Prostate gland (tissue), 2 donors: ENCODE data around the gene NKX1-2.

Experiments
- POLR2A ChIP-seq: fragments of 450-650 bp; IDR thresholded peaks from one replicate; pipeline ENCODE4 v1.6.1; 2016; ENCODE audit warnings: antibody characterized with exemption, mild to moderate bottlenecking
- TF ChIP-seq, protein P1 (sequence below), 4 experiments: fragments of 200-600 bp in 2 of 4; fragments of 450-650 bp in 2 of 4; sonication (generic) in 2 of 4; IDR thresholded peaks; 1 replicate in 3 of 4; 2 replicates in 1 of 4; pipeline ENCODE4 v1.5.1; 2016 to 2019; ENCODE audit warnings: antibody characterized with exemption in 4 of 4, mild to moderate bottlenecking in 2 of 4, moderate library complexity in 2 of 4

DNA sequence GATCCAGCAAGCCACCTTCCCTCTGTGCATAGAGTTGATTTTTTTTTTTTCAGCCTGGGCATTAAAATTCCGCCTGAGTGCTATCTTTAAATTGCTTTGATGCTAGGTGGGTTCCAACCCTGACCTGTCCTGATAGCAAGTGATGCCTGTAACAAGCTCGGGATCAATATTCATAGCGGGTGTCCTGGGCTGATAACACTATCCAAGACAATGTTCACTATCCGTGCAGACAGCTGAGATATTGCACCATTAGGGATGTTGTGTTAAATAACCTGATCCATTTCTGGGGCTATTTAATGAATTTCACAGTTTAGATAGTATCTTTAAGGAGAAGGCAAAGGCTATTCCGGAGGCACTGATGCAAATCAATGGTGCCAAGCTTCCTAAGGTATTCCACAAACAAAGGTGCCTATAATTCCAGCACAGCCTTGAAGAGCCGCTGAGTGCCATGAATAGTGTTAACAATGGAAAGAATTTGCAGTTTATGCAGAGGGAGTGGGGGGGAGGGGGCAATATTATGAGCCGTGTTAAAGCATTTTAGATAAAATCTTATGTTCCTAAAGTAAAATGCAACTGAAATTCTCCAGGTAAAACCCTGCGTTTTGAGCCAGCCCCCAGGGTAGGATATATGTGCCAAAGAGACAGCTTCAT lies 4.2 kb upstream of the NKX1-2 start:
- TF ChIP-seq POLR2A: no peak
- TF ChIP-seq, protein P1, sequence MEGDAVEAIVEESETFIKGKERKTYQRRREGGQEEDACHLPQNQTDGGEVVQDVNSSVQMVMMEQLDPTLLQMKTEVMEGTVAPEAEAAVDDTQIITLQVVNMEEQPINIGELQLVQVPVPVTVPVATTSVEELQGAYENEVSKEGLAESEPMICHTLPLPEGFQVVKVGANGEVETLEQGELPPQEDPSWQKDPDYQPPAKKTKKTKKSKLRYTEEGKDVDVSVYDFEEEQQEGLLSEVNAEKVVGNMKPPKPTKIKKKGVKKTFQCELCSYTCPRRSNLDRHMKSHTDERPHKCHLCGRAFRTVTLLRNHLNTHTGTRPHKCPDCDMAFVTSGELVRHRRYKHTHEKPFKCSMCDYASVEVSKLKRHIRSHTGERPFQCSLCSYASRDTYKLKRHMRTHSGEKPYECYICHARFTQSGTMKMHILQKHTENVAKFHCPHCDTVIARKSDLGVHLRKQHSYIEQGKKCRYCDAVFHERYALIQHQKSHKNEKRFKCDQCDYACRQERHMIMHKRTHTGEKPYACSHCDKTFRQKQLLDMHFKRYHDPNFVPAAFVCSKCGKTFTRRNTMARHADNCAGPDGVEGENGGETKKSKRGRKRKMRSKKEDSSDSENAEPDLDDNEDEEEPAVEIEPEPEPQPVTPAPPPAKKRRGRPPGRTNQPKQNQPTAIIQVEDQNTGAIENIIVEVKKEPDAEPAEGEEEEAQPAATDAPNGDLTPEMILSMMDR (IDR thresholded peaks at IDR 0.05): no peak
